ENCODE measurements around the gene ACOX3.

ACOX3 gene

GRCh38 chr4:8368061-8368481 lies 72.5 kb downstream of the ACOX3 start:
- no peaks in the 10 kb centered on the region for H3K27me3 ChIP-seq (ENCODE audit: insufficient read depth, low read depth)
- no peaks in the 10 kb centered on the region for H4K20me1 ChIP-seq (ENCODE audit: insufficient read depth)
- H3K27ac ChIP-seq: no peak overlapping the region

GRCh38 chr4:8366601-8367000 lies 73.9 kb downstream of the ACOX3 start:
- Histone ChIP-seq H2AFZ (ENCODE audit: low read depth) (no peak overlapping the region), H4K20me1 (ENCODE audit: insufficient read depth) (no peaks in the 10 kb centered on the region), H3K27me3 (ENCODE audit: insufficient read depth, low read depth) (no peaks in the 10 kb centered on the region), H3K9ac (no peak overlapping the region), H3K27ac (no peak overlapping the region), H3K36me3 (ENCODE audit: insufficient read depth) (no peaks in the 10 kb centered on the region), H3K4me1 (ENCODE audit: low read depth, poor library complexity, severe bottlenecking) (no peaks in the 10 kb centered on the region), H3K4me2 (no peak overlapping the region), H3K79me2 (ENCODE audit: insufficient read depth, low read depth) (no peaks in the 10 kb centered on the region), H3K4me3 (IDR thresholded peaks at IDR 0.05; ENCODE audit: insufficient read depth, low read depth, low read length) (no peak overlapping the region)
- no peak for TF ChIP-seq CTCF (conservative IDR thresholded peaks at IDR 0.05; ENCODE audit: low read depth, low read length)

More at GRCh38 chr4:8368061-8368481, 72.5 kb downstream of the ACOX3 start:
- TF ChIP-seq CTCF (conservative IDR thresholded peaks at IDR 0.05; ENCODE audit: low read depth, low read length): no peak
- H3K36me3 ChIP-seq (ENCODE audit: insufficient read depth): no peaks in the 10 kb centered on the region
- H3K9ac ChIP-seq: no peak overlapping the region
- no peak overlapping the region for H3K4me2 ChIP-seq
- H3K4me1 ChIP-seq (ENCODE audit: low read depth, poor library complexity, severe bottlenecking): no peaks in the 10 kb centered on the region
- no peaks in the 10 kb centered on the region for H3K79me2 ChIP-seq (ENCODE audit: insufficient read depth, low read depth)
- H3K4me3 ChIP-seq (IDR thresholded peaks at IDR 0.05; ENCODE audit: insufficient read depth, low read depth, low read length): no peak overlapping the region
- no peak overlapping the region for H2AFZ ChIP-seq (ENCODE audit: low read depth)

GRCh38 chr4:8365951-8366350 lies 74.6 kb downstream of the ACOX3 start:
- Histone ChIP-seq H2AFZ (ENCODE audit: low read depth) (no peak overlapping the region), H3K4me1 (ENCODE audit: low read depth, poor library complexity, severe bottlenecking) (no peaks in the 10 kb centered on the region), H3K27ac (no peak overlapping the region), H3K9ac (no peak overlapping the region), H4K20me1 (ENCODE audit: insufficient read depth) (no peaks in the 10 kb centered on the region), H3K4me2 (no peak overlapping the region), H3K4me3 (IDR thresholded peaks at IDR 0.05; ENCODE audit: insufficient read depth, low read depth, low read length) (no peak overlapping the region), H3K79me2 (ENCODE audit: insufficient read depth, low read depth) (no peaks in the 10 kb centered on the region), H3K27me3 (ENCODE audit: insufficient read depth, low read depth) (no peaks in the 10 kb centered on the region), H3K36me3 (ENCODE audit: insufficient read depth) (no peaks in the 10 kb centered on the region)
- TF ChIP-seq CTCF (conservative IDR thresholded peaks at IDR 0.05; ENCODE audit: low read depth, low read length): no peak

GRCh38 chr4:8365353-8365752 lies 75.2 kb downstream of the ACOX3 start:
- Histone ChIP-seq H2AFZ (ENCODE audit: low read depth) (no peak overlapping the region), H3K9ac (no peak overlapping the region), H3K27me3 (ENCODE audit: insufficient read depth, low read depth) (no peaks in the 10 kb centered on the region), H3K4me1 (ENCODE audit: low read depth, poor library complexity, severe bottlenecking) (no peaks in the 10 kb centered on the region), H3K4me3 (IDR thresholded peaks at IDR 0.05; ENCODE audit: insufficient read depth, low read depth, low read length) (no peak overlapping the region), H3K36me3 (ENCODE audit: insufficient read depth) (no peaks in the 10 kb centered on the region), H3K4me2 (no peak overlapping the region), H3K79me2 (ENCODE audit: insufficient read depth, low read depth) (no peaks in the 10 kb centered on the region), H4K20me1 (ENCODE audit: insufficient read depth) (no peaks in the 10 kb centered on the region), H3K27ac (no peak overlapping the region)
- TF ChIP-seq CTCF (conservative IDR thresholded peaks at IDR 0.05; ENCODE audit: low read depth, low read length): no peak

Measured in KMS-11 (cell line).